ENCODE measurements around the gene TRIM37.
A peak's percentile ranks its signal among the peaks of the same experiment; 100 is the strongest.
"Not testable (repeated sequence)": the region's sequence is repeated elsewhere in the genome, so short reads cannot be mapped to it uniquely, and the experiment has no call there.

Gene TRIM37, protein sequence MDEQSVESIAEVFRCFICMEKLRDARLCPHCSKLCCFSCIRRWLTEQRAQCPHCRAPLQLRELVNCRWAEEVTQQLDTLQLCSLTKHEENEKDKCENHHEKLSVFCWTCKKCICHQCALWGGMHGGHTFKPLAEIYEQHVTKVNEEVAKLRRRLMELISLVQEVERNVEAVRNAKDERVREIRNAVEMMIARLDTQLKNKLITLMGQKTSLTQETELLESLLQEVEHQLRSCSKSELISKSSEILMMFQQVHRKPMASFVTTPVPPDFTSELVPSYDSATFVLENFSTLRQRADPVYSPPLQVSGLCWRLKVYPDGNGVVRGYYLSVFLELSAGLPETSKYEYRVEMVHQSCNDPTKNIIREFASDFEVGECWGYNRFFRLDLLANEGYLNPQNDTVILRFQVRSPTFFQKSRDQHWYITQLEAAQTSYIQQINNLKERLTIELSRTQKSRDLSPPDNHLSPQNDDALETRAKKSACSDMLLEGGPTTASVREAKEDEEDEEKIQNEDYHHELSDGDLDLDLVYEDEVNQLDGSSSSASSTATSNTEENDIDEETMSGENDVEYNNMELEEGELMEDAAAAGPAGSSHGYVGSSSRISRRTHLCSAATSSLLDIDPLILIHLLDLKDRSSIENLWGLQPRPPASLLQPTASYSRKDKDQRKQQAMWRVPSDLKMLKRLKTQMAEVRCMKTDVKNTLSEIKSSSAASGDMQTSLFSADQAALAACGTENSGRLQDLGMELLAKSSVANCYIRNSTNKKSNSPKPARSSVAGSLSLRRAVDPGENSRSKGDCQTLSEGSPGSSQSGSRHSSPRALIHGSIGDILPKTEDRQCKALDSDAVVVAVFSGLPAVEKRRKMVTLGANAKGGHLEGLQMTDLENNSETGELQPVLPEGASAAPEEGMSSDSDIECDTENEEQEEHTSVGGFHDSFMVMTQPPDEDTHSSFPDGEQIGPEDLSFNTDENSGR

DNA sequence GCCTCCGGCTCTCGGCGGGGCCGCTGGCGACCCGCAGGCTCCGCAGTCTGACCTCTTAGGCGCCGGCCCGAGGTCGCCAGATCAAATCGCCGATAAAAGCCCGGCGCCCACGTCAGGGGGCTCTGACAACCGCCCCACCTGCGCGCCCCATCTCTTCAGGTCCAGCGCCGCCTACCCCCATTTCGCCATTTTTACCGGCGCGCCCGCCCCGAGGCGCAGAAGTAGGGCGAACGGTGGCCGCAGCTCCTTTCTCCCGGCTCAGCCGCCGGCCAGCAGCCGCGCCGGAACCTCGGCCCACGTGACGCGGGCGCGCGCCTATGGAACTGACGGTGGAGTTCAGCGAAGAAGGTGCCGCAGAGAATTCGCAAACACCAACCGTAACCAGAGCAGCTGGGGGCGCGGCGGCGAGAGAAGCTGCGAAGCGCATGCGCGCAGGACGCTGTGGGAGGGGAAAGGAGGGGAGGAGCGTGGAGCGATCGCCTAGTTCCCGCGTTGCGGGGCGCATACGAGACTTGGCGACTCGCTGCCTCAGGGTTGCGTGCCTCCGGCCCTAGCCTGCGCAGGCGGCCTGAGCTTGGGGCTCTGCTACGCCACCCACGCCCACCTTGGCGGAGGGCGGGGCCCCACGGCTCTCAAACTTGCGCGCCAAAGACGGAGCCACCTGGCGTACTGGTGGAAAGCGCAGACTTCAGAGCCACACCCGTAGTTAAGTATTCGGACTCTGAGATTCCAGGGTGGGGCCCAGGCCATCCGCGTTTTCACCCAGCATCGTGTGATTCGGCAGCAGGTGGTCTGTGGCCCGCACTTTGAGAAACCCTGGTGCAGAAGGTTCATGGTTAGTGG, at the start of gene TRIM37:
Gene TRIM37 (minus strand): TSS at position 418 of the 843 bp plus-strand sequence. CDS start 419 bp downstream, outside the sequence.
- peak; percentile 99 for DNase-seq (ENCODE audit: low spot score)

GRCh38 chr17:59155439-59156177, 48.9 kb upstream of the TRIM37 start, which contains the start of gene PRR11:
PRR11 (plus strand) TSS chr17:59155746; CDS start chr17:59169753, 14,007 bp downstream.
- DNase-seq (ENCODE audit: low spot score): peak; percentile 96

- peak; percentile 94 for DNase-seq (ENCODE audit: low spot score)
Observed at GRCh38 chr17:59154721-59155438, 48.2 kb upstream of the TRIM37 start, which contains the start of gene SKA2. SKA2 (minus strand) TSS chr17:59155186; CDS start chr17:59155163, 23 bp downstream.

DNA sequence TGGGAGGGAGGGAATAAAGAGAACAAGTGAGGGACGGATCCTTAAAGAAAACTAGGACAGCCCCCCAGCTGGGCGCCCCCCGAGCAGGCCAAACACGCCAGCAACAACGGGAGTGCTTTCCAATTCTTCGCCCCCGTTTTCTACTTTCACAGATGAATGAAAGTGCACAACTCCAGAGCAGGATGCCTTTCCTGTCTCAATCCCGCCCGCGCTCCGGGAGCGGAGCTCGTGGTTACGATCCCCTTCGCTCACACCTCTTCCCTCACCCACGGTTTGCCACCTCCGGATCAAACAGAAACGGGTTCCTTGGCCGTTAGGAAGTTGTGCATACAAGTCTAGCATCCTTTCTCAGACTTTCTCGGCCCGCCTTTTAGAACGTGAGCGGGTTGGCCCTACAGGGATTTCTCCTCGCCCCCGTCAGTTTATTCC, 47.6 kb upstream of the TRIM37 start:
- DNase-seq (ENCODE audit: low spot score): peak; percentile 48

GRCh38 chr17:59152925-59153324, 46.2 kb upstream of the TRIM37 start:
- no peak for DNase-seq (ENCODE audit: low spot score)

GRCh38 chr17:59151591-59151990, 44.9 kb upstream of the TRIM37 start:
- DNase-seq (ENCODE audit: low spot score): no peak

DNA sequence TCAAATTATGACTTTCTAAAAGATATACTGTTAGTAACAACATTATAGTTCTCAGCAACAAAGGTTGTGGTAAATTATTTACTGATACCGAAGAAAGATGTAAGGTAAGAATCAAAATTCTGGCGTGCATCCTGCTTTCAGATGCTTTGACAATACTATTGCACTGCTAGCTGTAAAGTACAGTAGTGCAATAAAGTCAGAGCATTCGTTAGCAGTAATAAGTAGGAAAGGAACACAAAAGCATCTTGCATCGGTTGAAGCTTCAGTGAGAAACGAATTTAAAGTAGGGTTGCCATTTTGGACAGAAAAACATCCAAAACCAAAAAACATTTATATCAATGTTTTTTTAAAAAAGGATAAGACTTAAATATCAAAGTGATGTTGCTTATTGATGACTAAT, 44.3 kb upstream of the TRIM37 start:
- no peak for DNase-seq (ENCODE audit: low spot score)

DNA sequence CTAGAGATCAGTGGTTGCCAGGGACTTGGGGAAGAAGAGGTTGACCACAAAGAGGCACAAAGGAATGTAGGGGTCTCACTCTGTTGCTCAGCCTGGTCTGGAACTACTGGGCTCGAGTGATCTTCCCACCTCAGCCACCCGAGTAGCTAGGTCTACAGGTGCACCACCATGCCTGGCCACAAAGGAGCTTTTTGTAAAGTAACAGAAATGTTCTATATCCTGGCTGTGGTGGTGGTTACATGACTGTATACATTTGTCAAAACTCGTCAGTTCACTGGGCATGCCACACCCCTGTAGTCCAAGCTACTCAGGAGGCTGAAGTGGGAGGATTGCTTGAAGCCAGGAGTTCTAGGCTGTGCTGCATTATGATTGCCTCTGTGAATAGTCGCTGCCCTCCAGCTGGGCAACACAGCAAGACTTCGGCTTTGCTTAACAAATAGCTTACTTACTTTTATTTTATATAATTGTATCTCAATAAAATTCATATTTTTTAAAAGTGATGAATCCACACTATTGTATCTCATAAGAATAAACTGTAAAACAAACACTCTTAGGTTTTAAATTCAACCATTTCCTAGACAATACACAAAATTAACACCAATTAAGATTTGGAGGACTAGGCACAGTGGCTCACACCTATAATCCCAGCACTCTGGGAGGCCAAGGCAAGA, 43.3 kb upstream of the TRIM37 start:
- DNase-seq (ENCODE audit: low spot score): no peak

- no peak for DNase-seq (ENCODE audit: low spot score)
Observed at GRCh38 chr17:59149051-59149450, 42.4 kb upstream of the TRIM37 start.

- DNase-seq (ENCODE audit: low spot score): no peak
Observed at GRCh38 chr17:59145571-59146096, 39.0 kb upstream of the TRIM37 start.

DNA sequence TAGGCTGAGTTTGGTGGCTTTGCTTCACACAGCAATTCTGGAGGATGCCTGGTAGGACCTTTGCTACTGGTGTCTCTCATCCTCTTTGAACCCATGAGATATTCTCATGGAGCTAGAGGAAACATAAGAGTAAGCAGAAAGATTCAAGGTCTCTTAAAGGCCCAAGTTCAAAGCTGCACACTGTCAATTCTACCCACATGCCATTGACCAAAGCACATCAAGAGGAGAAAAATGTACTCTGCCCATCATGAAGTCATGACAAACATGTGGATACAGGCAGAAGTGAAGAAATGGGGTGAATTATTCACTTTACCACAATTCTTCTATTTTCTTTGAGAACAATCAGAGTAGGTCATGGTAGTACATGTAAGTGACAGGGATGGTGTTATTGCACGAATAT, 35.2 kb upstream of the TRIM37 start:
- DNase-seq (ENCODE audit: low spot score): no peak

- DNase-seq (ENCODE audit: low spot score): no peak
Observed at GRCh38 chr17:59139939-59140338, 33.3 kb upstream of the TRIM37 start.

- DNase-seq (ENCODE audit: low spot score): not testable (repeated sequence)
Observed at GRCh38 chr17:59138339-59138738, 31.7 kb upstream of the TRIM37 start.

- no peak for DNase-seq (ENCODE audit: low spot score)
Observed at GRCh38 chr17:59131131-59131530, 24.5 kb upstream of the TRIM37 start.

GRCh38 chr17:59129814-59130213, 23.1 kb upstream of the TRIM37 start:
- no peak for DNase-seq (ENCODE audit: low spot score)

GRCh38 chr17:59126809-59127417, 20.2 kb upstream of the TRIM37 start:
- DNase-seq (ENCODE audit: low spot score): no peak

- no peak for DNase-seq (ENCODE audit: low spot score)
Observed at GRCh38 chr17:59124665-59125064, 18.0 kb upstream of the TRIM37 start.

DNA sequence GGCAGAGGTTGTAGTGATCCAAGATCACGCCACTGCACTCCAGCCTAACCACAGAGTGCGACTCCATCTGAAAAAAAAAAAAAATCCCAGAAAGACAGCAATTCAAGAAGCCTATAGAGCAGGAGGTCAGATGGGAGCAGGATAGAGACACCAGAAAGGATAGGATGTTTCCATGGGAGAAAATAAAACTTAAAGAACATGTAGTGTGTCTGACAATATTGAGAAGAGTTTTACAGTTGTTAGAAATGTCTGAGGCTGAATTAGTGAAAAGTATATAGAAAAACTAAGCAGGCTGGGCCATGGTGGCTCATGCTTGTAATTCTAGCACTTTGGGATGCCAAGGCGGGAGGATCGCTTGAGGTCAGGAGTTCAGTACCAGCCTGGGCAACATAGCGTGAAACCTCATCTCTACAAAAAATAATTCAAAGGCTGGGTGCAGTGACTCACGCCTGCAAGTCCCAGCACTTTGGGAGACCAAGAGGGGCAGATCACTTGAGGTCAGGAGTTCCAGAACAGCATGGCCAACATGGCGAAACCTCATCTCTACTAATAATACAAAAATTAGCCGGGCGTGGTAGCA, 15.3 kb upstream of the TRIM37 start:
- DNase-seq (ENCODE audit: low spot score): no peak

DNA sequence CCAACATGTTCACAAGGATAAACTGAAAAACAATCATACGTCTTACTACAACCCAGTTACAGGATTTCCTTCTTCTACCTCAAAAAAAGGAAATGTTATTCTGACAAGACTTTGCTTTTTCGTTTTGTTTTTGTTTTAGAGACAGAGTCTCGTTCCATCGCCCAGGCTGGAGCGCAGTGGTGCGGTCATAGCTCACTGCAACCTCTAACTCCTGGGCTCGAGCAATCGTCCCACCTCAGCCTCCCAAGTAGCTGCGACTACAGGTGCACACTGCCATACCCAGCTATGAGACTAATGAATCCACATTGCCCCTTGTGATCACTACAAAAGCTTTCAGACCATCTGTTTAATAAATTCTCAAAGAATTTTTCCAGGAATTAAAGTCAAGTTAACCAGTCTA, 8.8 kb upstream of the TRIM37 start:
- no peak for DNase-seq (ENCODE audit: low spot score)
